GM21515 (cell line): ENCODE measurements around the gene AKR7A2.

ENCODE experiments used
- ATAC-seq: cut with Tn5 transposase; IDR thresholded peaks from one replicate; pipeline ENCODE4 v1.9.1; 2021; ENCODE audit not compliant: unreplicated experiment

Gene AKR7A2

GRCh38 chr1:19311931-19312781, at the start of gene AKR7A2, which contains the start of gene SLC66A1:
AKR7A2 (minus strand) TSS chr1:19312144; CDS start chr1:19312124, 20 bp downstream.
SLC66A1 (plus strand) TSS chr1:19312326; CDS start chr1:19317678, 5,352 bp downstream.
- peak; percentile 71 for ATAC-seq

- ATAC-seq: no peak
Measured at GRCh38 chr1:19360843-19361610, 49.1 kb upstream of the AKR7A2 start.

- no peak for ATAC-seq
Measured at GRCh38 chr1:19360432-19360831, 48.5 kb upstream of the AKR7A2 start.

GRCh38 chr1:19360016-19360415, 48.1 kb upstream of the AKR7A2 start:
- ATAC-seq: no peak

GRCh38 chr1:19359357-19359756, 47.4 kb upstream of the AKR7A2 start:
- no peak for ATAC-seq

GRCh38 chr1:19358710-19359109, 46.8 kb upstream of the AKR7A2 start:
- no peak for ATAC-seq

GRCh38 chr1:19357299-19357986, 45.5 kb upstream of the AKR7A2 start:
- no peak for ATAC-seq

- no peak for ATAC-seq
Measured at GRCh38 chr1:19356266-19356665, 44.3 kb upstream of the AKR7A2 start.

GRCh38 chr1:19354531-19354981, 42.6 kb upstream of the AKR7A2 start:
- ATAC-seq: no peak

- no peak for ATAC-seq
Measured at GRCh38 chr1:19353596-19353995, 41.7 kb upstream of the AKR7A2 start.

- no peak for ATAC-seq
Measured at GRCh38 chr1:19352839-19353238, 40.9 kb upstream of the AKR7A2 start.

- ATAC-seq: no peak
Measured at GRCh38 chr1:19351873-19352272, 39.9 kb upstream of the AKR7A2 start.

- ATAC-seq: no peak
Measured at GRCh38 chr1:19350566-19350965, 38.6 kb upstream of the AKR7A2 start.

GRCh38 chr1:19349999-19350398, 38.1 kb upstream of the AKR7A2 start:
- ATAC-seq: no peak

GRCh38 chr1:19348441-19349198, 36.7 kb upstream of the AKR7A2 start:
- ATAC-seq: no peak

- no peak for ATAC-seq
Measured at GRCh38 chr1:19347533-19348172, 35.7 kb upstream of the AKR7A2 start.

- ATAC-seq: no peak
Measured at GRCh38 chr1:19346026-19346425, 34.1 kb upstream of the AKR7A2 start.

GRCh38 chr1:19345391-19345790, 33.4 kb upstream of the AKR7A2 start:
- ATAC-seq: no peak

- ATAC-seq: no peak
Measured at GRCh38 chr1:19344831-19345230, 32.9 kb upstream of the AKR7A2 start.

- ATAC-seq: no peak
Measured at GRCh38 chr1:19344372-19344810, 32.4 kb upstream of the AKR7A2 start.
